ENCODE data around the gene ANXA4. TPM values are rescaled to one million over a fixed set of nuclear protein-coding genes. Genes with fewer than 3 reads are reported as not detected.

The ANXA4 gene
- total RNA-seq, 1 donor from 2014 or later, result 4.7 TPM

DNA sequence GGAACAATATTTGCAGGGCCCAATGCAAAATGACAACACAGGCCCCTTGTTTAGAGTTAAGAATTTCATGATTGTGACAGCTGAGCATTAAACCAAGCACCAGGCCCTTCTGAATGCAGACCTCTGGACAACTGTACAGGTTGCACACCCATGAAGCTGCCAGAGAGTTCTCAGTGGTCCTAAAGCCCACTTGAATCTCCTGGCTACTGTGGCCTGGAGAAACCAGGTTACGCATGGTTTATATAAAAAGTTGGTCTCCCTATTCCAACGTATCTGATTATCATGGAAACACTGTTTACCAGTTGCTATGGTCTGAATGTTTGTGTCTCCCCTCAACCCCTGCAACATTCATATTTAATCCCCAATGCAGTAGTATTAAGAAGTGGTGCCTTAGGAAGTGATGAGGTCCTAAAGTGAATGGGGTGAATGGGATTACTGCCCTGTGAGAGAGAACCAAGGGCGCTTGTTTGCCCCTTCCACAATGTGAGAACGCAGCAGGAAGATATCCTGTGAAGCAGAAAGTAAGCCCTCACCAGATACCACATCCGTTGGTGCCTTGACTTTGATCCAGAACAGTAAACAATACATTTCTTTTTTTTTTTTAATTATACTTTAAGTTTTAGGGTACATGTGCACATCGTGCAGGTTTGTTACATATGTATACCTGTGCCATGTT is 48.0 kb upstream of the ANXA4 start:
- H3K36me3 Mint-ChIP-seq, result no peaks in the 10 kb centered on the region
- no peak overlapping the region for H3K4me3 Mint-ChIP-seq
- DNase-seq (ENCODE audit: low spot score), result no peak
- no peak overlapping the region for H2AFZ ChIP-seq (replicated peaks)
- H3K9me3 ChIP-seq (ENCODE audit: low read depth), result no peaks in the 10 kb centered on the region
- no peaks in the 10 kb centered on the region for H3K9me3 Mint-ChIP-seq
- no peak overlapping the region for H3K4me3 ChIP-seq
- H4K20me1 ChIP-seq (ENCODE audit: low read depth), result no peaks in the 10 kb centered on the region
- no peak overlapping the region for H3K27ac Mint-ChIP-seq
- no peak overlapping the region for H3K27ac ChIP-seq
- TF ChIP-seq, protein P1, sequence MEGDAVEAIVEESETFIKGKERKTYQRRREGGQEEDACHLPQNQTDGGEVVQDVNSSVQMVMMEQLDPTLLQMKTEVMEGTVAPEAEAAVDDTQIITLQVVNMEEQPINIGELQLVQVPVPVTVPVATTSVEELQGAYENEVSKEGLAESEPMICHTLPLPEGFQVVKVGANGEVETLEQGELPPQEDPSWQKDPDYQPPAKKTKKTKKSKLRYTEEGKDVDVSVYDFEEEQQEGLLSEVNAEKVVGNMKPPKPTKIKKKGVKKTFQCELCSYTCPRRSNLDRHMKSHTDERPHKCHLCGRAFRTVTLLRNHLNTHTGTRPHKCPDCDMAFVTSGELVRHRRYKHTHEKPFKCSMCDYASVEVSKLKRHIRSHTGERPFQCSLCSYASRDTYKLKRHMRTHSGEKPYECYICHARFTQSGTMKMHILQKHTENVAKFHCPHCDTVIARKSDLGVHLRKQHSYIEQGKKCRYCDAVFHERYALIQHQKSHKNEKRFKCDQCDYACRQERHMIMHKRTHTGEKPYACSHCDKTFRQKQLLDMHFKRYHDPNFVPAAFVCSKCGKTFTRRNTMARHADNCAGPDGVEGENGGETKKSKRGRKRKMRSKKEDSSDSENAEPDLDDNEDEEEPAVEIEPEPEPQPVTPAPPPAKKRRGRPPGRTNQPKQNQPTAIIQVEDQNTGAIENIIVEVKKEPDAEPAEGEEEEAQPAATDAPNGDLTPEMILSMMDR (IDR thresholded peaks at IDR 0.05), result no peak
- no peak for TF ChIP-seq EZH2phosphoT487 (IDR thresholded peaks at IDR 0.05)
- TF ChIP-seq EZH2 (IDR thresholded peaks at IDR 0.05), result no peak
- H3K27me3 ChIP-seq, result no peaks in the 10 kb centered on the region
- H3K79me2 ChIP-seq (ENCODE audit: low read depth), result no peaks in the 10 kb centered on the region
- H3K4me2 ChIP-seq, result no peak overlapping the region
- no peaks in the 10 kb centered on the region for H3F3A ChIP-seq (ENCODE audit: low read depth)
- peaks cover 14% of the 10 kb centered on the region for H3K4me1 Mint-ChIP-seq
- no peaks in the 10 kb centered on the region for H3K27me3 Mint-ChIP-seq (ENCODE audit: insufficient read depth, low read depth)
- H3K9ac ChIP-seq, result no peak overlapping the region
- no peaks in the 10 kb centered on the region for H3K36me3 ChIP-seq
- H3K4me1 ChIP-seq, result no peaks in the 10 kb centered on the region

DNA sequence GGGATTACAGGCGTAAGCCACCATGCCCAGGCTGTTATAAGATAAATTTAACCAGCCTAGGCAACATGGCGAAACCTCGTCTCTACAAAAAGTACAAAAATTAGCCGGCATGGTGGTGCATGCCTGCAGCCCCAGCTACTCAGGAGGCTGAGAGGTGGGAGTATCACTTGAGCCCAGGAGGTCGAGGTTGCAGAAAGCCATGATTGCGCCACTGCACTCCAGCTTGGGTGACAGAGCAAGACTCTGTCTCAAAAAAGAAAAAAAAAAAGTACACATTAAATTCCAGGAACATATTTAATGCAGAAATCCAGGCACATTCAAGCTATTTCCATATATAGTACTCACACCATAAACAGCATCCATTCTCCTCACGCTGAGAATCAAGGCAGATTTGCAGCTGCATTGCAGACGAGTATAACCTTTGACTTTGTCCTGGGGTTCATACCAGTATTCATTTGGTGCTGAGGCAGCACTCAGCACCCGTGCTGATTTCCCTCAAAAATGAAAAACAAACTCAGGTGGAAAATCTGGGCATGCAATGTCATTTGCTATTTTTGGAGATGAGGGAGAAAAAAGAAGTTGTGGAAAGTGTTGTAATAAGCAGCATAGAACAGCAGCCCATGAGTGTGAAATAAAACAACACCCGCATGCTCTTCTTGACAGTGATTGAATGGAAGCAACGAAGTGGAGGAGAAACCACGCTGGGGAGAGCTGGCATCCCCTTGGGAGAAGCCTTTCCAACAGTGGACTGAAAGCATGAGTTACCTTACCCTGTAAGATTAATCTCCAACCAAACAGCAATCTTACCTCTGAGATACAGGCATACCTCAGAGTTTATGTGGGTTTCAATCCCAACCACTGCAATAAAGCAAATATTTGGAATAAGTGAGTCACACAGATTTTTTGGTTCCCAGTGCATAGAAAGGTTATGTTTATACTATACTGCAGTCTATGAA is 46.8 kb upstream of the ANXA4 start:
- H3K79me2 ChIP-seq (ENCODE audit: low read depth), result no peaks in the 10 kb centered on the region
- H3K27ac ChIP-seq, result no peak overlapping the region
- Mint-ChIP-seq H3K27me3 (ENCODE audit: insufficient read depth, low read depth) (no peaks in the 10 kb centered on the region), H3K27ac (no peak overlapping the region), H3K4me3 (no peak overlapping the region), H3K9me3 (no peaks in the 10 kb centered on the region), H3K4me1 (peaks cover 14% of the 10 kb centered on the region), H3K36me3 (no peaks in the 10 kb centered on the region)
- no peak overlapping the region for H2AFZ ChIP-seq (replicated peaks)
- no peaks in the 10 kb centered on the region for H3K27me3 ChIP-seq
- H4K20me1 ChIP-seq (ENCODE audit: low read depth), result no peaks in the 10 kb centered on the region
- no peaks in the 10 kb centered on the region for H3K9me3 ChIP-seq (ENCODE audit: low read depth)
- H3F3A ChIP-seq (ENCODE audit: low read depth), result no peaks in the 10 kb centered on the region
- H3K9ac ChIP-seq, result no peak overlapping the region
- H3K4me1 ChIP-seq, result no peaks in the 10 kb centered on the region
- TF ChIP-seq EZH2phosphoT487 (IDR thresholded peaks at IDR 0.05), result no peak
- no peak for TF ChIP-seq EZH2 (IDR thresholded peaks at IDR 0.05)
- TF ChIP-seq, protein P1 (IDR thresholded peaks at IDR 0.05), result no peak
- no peak for DNase-seq (ENCODE audit: low spot score)
- no peak overlapping the region for H3K4me3 ChIP-seq
- no peak overlapping the region for H3K4me2 ChIP-seq
- no peaks in the 10 kb centered on the region for H3K36me3 ChIP-seq

DNA sequence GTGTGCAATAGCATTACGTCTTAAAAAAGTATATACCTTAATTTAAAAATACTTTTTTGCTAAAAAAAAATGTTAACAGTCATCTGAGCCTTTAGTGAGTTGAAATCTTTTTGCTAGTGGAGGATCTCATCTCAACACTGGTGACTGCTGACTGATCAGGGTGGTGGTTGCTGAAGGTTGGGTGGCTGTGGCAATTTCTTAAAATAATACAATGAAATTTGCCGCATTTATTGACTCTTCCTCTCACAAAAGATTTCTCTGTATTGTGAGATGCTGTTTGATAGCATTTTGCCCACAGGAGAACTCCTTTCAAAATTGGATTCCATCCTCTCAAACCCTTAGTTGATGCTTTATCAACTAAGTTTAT is 46.1 kb upstream of the ANXA4 start:
- Histone ChIP-seq H3K4me3 (no peak overlapping the region), H3K4me2 (no peak overlapping the region), H3K9ac (no peak overlapping the region), H3K27ac (no peak overlapping the region), H2AFZ (replicated peaks) (no peak overlapping the region), H3K79me2 (ENCODE audit: low read depth) (no peaks in the 10 kb centered on the region), H4K20me1 (ENCODE audit: low read depth) (no peaks in the 10 kb centered on the region), H3K4me1 (no peaks in the 10 kb centered on the region), H3K36me3 (no peaks in the 10 kb centered on the region), H3K9me3 (ENCODE audit: low read depth) (no peaks in the 10 kb centered on the region), H3F3A (ENCODE audit: low read depth) (no peaks in the 10 kb centered on the region), H3K27me3 (no peaks in the 10 kb centered on the region)
- H3K4me3 Mint-ChIP-seq, result no peak overlapping the region
- no peaks in the 10 kb centered on the region for H3K27me3 Mint-ChIP-seq (ENCODE audit: insufficient read depth, low read depth)
- no peak for DNase-seq (ENCODE audit: low spot score)
- no peaks in the 10 kb centered on the region for H3K9me3 Mint-ChIP-seq
- TF ChIP-seq, protein P1 (IDR thresholded peaks at IDR 0.05), result no peak
- TF ChIP-seq EZH2 (IDR thresholded peaks at IDR 0.05) (no peak), EZH2phosphoT487 (IDR thresholded peaks at IDR 0.05) (no peak)
- peaks cover 14% of the 10 kb centered on the region for H3K4me1 Mint-ChIP-seq
- no peak overlapping the region for H3K27ac Mint-ChIP-seq
- H3K36me3 Mint-ChIP-seq, result no peaks in the 10 kb centered on the region
